HepG2 (cell line): ENCODE data around the gene GLI3. TPM values are rescaled to one million over a fixed set of nuclear protein-coding genes. Genes with fewer than 3 reads are reported as not detected.

ENCODE experiments used
- CERS6 ChIP-seq: sonication (generic); formaldehyde crosslinking; IDR thresholded peaks from 2 replicates; pipeline ENCODE4 v1.5.0; 2020; ENCODE audit warnings: missing genetic modification reagents
- KLF12 ChIP-seq: sonication (generic); formaldehyde crosslinking; IDR thresholded peaks from 2 replicates; pipeline ENCODE4 v1.4.0; 2020; ENCODE audit warnings: missing genetic modification reagents, borderline replicate concordance
- KLF16 ChIP-seq, 2 experiments: sonication (generic) in 1 of 2; formaldehyde crosslinking in 1 of 2; IDR thresholded peaks; 2 replicates each; pipeline versions ENCODE4 v1.6.1 to v1.8.0; 2016 to 2023; ENCODE audit warnings: missing genetic modification reagents in 2 of 2, missing compliant biosample characterization in 1 of 2
- SMC3 ChIP-seq: IDR thresholded peaks from 2 replicates; pipeline ENCODE4 v1.6.1; 2011; ENCODE audit warnings: low read length, improper control_type of control experiment
- TRIM24 ChIP-seq: sonication (generic); formaldehyde crosslinking; IDR thresholded peaks from 2 replicates; pipeline ENCODE4 v1.8.0; 2022; ENCODE audit warnings: mild to moderate bottlenecking, missing genetic modification reagents
- ZNF224 ChIP-seq: sonication (generic); formaldehyde crosslinking; IDR thresholded peaks from 2 replicates; pipeline ENCODE4 v1.5.0; 2020; ENCODE audit warnings: mild to moderate bottlenecking, missing genetic modification reagents
- ZNF337 ChIP-seq: sonication (generic); formaldehyde crosslinking; IDR thresholded peaks from 2 replicates; pipeline ENCODE4 v1.5.1; 2020; ENCODE audit warnings: missing genetic modification reagents, low read depth, mild to moderate bottlenecking, borderline replicate concordance
- ZNF619 ChIP-seq: sonication (generic); formaldehyde crosslinking; IDR thresholded peaks from 2 replicates; pipeline ENCODE4 v1.4.0; 2020; ENCODE audit warnings: mild to moderate bottlenecking, missing genetic modification reagents
- ZNF7 ChIP-seq: IDR thresholded peaks from 2 replicates; pipeline ENCODE4 v1.6.1; 2016; ENCODE audit warnings: missing biosample characterization, missing genetic modification reagents
- ZNF782 ChIP-seq: sonication (generic); formaldehyde crosslinking; IDR thresholded peaks from 2 replicates; pipeline ENCODE4 v1.4.0; 2020; ENCODE audit warnings: missing genetic modification reagents, mild to moderate bottlenecking, borderline replicate concordance
- ZNF883 ChIP-seq: sonication (generic); formaldehyde crosslinking; IDR thresholded peaks from 2 replicates; pipeline ENCODE4 v1.5.1; 2020; ENCODE audit warnings: mild to moderate bottlenecking, missing genetic modification reagents; ENCODE audit errors: not compliant biosample characterization
- polyA plus RNA-seq, 8 experiments: library from polyadenylated mRNA; depleted of rRNA in 3 of 8; stranded (reverse) in 7 of 8; unstranded in 1 of 8; fragments of >200 nt; fragmentation: Illumina TruSeq in 4 of 8; extraction: Trizol in 4 of 8; gene quantifications; 2 replicates each; pipeline versions ENCODE4 v1.2.1 to v1.2.3, GENCODE V29; 2011 to 2016; ENCODE audit warnings: low read depth in 4 of 8, missing spikeins in 1 of 8, mixed read lengths in 1 of 8; ENCODE audit not compliant: insufficient read depth in 1 of 8
- total RNA-seq, 5 experiments: library from RNA; depleted of rRNA; stranded (reverse); fragments of >200 nt; fragmentation: Illumina TruSeq; extraction: Trizol; gene quantifications; 2 replicates each; pipeline ENCODE4 v1.2.3, GENCODE V29; 2016; ENCODE audit warnings: low read depth in 1 of 5
- TF ChIP-seq, protein P1 (sequence below), 2 experiments: fragments of 450-650 bp in 1 of 2; sonication (generic) in 1 of 2; formaldehyde crosslinking in 1 of 2; IDR thresholded peaks; 2 replicates each; pipeline versions ENCODE4 v1.6.1 to v1.8.0; 2016 to 2022; ENCODE audit warnings: antibody characterized with exemption in 1 of 2, mild to moderate bottlenecking in 1 of 2, missing genetic modification reagents in 1 of 2
- TF ChIP-seq, protein P2 (sequence below): sonication (generic); formaldehyde crosslinking; IDR thresholded peaks from 2 replicates; pipeline ENCODE4 v1.5.1; 2020; ENCODE audit warnings: missing genetic modification reagents, mild to moderate bottlenecking, borderline replicate concordance

Gene GLI3
- total and polyA plus RNA-seq, 2 of the 13 experiments (the other 11 are each of a cell fraction or from before 2014, with no cell fraction given), result not detected

- TF ChIP-seq, protein P1, sequence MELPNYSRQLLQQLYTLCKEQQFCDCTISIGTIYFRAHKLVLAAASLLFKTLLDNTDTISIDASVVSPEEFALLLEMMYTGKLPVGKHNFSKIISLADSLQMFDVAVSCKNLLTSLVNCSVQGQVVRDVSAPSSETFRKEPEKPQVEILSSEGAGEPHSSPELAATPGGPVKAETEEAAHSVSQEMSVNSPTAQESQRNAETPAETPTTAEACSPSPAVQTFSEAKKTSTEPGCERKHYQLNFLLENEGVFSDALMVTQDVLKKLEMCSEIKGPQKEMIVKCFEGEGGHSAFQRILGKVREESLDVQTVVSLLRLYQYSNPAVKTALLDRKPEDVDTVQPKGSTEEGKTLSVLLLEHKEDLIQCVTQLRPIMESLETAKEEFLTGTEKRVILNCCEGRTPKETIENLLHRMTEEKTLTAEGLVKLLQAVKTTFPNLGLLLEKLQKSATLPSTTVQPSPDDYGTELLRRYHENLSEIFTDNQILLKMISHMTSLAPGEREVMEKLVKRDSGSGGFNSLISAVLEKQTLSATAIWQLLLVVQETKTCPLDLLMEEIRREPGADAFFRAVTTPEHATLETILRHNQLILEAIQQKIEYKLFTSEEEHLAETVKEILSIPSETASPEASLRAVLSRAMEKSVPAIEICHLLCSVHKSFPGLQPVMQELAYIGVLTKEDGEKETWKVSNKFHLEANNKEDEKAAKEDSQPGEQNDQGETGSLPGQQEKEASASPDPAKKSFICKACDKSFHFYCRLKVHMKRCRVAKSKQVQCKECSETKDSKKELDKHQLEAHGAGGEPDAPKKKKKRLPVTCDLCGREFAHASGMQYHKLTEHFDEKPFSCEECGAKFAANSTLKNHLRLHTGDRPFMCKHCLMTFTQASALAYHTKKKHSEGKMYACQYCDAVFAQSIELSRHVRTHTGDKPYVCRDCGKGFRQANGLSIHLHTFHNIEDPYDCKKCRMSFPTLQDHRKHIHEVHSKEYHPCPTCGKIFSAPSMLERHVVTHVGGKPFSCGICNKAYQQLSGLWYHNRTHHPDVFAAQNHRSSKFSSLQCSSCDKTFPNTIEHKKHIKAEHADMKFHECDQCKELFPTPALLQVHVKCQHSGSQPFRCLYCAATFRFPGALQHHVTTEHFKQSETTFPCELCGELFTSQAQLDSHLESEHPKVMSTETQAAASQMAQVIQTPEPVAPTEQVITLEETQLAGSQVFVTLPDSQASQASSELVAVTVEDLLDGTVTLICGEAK (IDR thresholded peaks at IDR 0.05), result no peak
- TF ChIP-seq, protein P1 (CRISPR knock-in tag; IDR thresholded peaks at IDR 0.05), result no peak
- TF ChIP-seq ZNF7 (CRISPR knock-in tag), result no peak
- TF ChIP-seq CERS6 (CRISPR knock-in tag), result no peak
- TF ChIP-seq SMC3, result no peak
- no peak for TF ChIP-seq ZNF883 (CRISPR knock-in tag)
- TF ChIP-seq TRIM24 (CRISPR knock-in tag), result no peak
- TF ChIP-seq ZNF337 (CRISPR knock-in tag), result no peak
- TF ChIP-seq, protein P2, sequence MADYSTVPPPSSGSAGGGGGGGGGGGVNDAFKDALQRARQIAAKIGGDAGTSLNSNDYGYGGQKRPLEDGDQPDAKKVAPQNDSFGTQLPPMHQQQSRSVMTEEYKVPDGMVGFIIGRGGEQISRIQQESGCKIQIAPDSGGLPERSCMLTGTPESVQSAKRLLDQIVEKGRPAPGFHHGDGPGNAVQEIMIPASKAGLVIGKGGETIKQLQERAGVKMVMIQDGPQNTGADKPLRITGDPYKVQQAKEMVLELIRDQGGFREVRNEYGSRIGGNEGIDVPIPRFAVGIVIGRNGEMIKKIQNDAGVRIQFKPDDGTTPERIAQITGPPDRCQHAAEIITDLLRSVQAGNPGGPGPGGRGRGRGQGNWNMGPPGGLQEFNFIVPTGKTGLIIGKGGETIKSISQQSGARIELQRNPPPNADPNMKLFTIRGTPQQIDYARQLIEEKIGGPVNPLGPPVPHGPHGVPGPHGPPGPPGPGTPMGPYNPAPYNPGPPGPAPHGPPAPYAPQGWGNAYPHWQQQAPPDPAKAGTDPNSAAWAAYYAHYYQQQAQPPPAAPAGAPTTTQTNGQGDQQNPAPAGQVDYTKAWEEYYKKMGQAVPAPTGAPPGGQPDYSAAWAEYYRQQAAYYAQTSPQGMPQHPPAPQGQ, result no peak
- no peak for TF ChIP-seq ZNF224
- no peak for TF ChIP-seq ZNF782 (CRISPR knock-in tag)
- TF ChIP-seq KLF16 (CRISPR knock-in tag; IDR thresholded peaks at IDR 0.05), result no peak
- TF ChIP-seq ZNF619 (CRISPR knock-in tag), result no peak
- no peak for TF ChIP-seq KLF12
Observed at GRCh38 chr7:41916450-41916927, 320.5 kb downstream of the GLI3 start (continued).
